CD4-positive, alpha-beta T cell treated with Interleukin-6 for 4 hours (primary cell): ENCODE measurements around the gene ARHGAP5.
"Not testable (repeated sequence)": the region's sequence is repeated elsewhere in the genome, so short reads cannot be mapped to it uniquely, and the experiment has no call there.

Experiments
- DNase-seq: peaks from one replicate; pipeline ENCODE4 v3.0.0-alpha.2; 2020; ENCODE audit warnings: mixed read lengths

Gene ARHGAP5

DNA sequence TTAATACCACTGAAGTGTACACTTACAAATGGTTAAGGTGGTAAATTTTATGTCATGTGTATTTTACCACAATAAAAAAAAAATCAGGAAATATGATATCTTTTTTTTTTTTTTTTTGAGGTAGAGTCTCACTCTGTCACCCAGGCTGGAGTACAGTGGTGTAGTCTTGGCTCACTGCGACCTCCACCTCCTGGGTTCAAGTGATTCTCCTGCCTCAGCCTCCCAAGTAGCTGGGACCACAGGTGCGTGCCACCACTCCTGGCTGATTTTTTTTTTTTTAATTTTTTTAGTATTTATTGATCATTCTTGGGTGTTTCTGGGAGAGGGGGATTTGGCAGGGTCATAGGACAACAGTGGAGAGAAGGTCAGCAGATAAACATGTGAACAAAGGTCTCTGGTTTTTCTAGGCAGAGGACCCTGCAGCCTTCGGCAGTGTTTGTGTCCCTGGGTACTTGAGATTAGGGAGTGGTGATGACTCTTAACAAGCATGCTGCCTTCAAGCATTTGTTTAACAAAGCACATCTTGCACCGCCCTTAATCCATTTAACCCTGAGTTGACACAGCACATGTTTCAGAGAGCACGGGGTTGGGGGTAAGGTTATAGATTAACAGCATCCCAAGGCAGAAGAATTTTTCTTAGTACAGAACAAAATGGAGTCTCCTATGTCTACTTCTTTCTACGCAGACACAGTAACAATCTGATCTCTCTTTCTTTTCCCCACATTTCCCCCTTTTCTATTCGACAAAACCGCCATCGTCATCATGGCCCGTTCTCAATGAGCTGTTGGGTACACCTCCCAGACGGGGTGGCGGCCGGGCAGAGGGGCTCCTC lies 50.0 kb downstream of the ARHGAP5 start:
- DNase-seq = not testable (repeated sequence)

DNA sequence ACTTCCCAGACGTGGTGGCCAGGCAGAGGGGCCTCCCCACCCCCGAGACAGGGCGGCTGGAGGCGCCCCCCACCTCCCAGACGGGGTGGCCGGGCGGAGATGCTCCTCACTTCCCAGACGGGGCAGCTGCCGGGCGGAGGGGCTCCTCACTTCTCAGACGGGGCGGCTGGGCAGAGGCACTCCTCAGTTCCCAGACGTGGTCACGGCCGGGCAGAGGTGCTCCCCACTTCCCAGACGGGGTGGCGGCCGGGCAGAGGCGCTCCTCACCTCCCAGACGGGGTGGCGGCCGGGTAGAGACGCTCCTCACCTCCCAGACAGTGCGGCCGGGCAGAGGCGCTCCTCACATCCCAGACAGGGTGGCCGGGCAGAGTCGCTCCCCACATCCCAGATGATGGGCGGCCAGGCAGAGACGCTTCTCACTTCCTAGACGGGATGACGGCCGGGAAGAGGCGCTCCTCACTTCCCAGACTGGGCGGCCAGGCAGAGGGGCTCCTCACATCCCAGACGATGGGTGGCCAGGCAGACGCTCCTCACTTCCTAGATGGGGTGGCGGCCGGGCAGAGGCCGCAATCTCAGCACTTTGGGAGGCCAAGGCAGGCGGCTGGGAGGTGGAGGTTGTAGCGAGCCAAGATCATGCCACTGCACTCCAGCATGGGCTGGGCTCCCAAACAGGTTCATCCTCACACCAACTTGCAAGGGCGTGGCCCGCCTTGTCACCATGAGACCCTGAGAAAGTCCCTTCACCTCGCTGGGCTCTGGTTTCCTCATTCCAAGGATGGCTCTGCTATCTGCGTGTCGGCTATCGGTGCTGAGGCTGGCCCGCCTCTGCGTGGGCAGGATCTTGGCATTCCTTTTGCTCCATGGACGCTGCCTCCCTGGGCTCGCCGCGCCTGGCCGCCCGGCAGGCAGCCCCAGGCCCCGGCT lies 50.9 kb downstream of the ARHGAP5 start:
- DNase-seq = not testable (repeated sequence)

DNA sequence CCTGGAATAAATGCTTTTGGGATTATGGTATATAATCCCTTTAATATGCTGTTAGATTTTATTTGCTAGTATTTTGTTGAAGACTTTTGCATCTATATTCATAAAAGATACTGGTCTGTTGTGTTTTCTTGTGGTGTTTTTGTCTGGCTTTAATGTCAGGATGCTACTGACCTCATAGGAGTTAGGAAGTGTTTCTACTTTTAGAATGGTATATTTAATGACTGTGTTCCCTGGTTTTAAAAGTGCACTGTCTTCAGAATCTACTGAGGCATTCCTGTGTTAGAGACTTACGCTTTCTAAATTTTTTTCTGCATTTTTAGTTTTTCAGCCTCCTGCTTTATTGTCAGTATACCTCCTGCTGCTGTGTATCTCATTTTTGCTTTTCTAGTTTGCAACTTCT lies 51.6 kb downstream of the ARHGAP5 start:
- DNase-seq = no peak

DNA sequence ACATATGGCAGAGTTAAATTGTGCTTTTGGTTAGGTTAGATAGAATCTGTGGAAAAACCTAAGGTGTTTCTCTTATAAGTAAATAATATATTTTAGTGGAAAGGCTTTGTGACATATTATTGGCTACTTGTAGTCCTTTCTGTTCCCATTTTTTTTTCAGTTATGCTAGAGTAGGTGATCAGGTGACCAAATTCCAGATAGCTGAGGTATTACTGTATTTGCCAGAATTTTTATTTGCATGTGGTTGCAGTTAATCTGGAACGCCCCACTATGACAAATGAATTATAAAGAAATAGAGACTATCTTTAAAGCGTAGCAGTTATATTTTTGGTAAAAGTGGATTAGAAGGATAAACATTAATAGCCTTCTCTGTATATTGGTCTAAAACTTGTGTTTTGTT lies 52.0 kb downstream of the ARHGAP5 start:
- no peak for DNase-seq

DNA sequence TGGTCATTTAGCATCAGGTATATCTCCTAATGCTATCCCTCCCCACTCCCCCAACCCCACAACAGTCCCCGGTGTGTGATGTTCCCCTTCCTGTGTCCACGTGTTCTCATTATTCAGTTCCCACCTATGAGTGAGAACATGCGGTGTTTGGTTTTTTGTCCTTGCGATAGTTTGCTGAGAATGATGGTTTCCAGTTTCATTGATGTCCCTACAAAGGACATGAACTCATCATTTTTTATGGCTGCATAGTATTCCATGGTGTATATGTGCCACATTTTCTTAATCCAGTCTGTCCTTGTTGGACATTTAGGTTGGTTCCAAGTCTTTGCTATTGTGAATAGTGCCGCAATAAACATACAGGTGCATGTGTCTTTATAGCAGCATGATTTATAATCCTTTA lies 54.6 kb downstream of the ARHGAP5 start:
- not testable (repeated sequence) for DNase-seq

DNA sequence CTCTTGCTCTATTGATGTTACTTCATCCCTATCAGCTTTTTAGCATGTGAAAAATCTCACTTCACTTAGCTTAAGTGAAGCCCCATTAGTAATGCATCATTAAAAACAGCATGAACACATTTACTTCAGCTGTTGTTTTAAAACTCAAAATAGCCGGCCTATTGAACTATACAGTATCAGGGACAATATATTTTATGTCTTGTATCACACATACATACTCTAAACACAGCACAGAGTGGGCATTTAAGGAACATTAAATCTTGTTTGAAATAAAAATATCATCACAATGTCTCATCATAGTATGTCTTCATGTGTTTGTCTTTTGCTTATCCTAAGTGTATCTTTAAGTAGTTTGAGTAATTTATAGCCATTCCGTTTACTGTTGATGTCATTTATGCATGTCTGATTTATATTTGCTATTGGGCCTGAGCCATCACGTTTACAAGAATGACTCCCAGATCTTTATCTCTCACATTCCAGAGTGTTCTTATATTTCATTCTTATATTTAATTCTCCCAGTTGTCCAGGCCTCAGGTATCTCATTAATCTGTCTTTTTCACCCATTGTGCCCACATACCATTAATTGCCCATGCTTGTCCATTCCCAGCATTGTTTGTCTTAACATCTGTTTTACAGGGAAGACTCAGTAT lies 57.5 kb downstream of the ARHGAP5 start:
- no peak for DNase-seq

DNA sequence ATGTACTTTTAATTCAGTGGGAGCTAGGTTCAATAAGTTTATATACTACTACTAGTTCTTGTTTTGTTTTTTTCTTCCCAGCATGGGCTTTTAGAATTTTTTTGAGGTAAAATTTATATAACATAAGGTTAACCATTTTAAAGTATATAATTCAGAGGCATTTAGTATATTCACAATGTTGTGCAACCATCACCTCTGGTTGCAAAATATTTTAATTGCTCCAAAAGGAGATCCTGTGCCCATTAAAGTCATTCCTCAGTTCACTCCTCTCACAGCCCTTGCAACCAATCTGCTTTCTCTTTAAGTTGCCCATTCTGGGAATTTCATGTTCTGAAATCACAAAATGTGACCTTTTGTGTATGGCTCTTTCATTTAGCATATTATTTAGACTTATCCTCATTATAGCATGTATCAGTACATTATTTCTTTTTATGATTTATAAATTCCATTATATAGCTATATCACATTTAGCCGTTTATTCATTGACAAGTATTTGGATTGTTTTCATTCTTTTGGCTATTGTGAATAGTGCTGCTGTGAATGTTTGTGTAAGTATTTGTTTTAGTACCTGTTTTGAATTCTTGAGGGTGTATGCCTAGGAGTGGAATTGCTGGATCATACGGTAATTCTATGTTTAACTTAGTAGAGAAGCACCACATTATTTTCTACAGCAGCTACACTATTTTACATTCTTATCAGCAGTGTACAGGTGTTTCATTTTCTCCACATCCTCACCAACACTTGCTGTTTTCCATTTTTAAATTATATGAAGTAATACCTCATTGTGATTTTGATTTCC lies 59.1 kb downstream of the ARHGAP5 start:
- no peak for DNase-seq

DNA sequence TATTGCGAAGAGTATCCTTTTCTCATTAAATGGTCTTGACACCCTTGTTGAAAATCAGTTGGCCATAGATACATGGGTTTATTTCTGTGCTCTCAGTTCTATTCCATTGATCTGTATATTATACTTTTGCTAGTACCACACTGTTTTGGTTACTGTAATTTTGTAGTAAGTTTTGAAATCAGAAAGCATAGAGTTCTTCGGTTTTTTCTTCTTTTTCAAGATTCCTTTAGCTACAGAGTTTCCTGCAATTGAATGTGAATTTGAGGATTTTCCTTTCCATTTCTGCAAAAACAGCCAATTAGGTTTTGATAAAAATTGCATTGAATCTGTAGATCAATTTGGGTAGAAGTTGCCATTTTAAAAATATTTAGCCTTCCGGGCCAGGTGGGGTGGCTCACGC lies 60.2 kb downstream of the ARHGAP5 start:
- DNase-seq = no peak

DNA sequence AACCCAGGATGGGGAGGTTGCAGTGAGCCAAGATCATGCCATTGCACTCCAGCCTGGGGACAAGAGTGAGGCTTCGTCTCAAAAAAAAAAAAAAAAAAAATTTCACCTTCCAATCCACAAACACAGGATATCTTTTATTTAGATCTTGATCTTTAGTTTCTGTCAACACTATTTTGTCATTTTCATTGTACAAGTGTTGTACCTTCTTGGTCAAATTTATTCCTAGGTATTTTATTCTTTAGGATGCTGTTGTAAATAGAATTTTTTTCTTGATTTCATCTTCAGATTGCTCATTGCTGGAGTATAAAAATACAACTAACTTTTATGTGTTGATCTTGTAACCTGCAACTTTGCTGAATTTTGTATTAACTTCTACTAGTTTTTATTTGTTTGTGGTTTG lies 60.8 kb downstream of the ARHGAP5 start:
- DNase-seq = no peak

DNA sequence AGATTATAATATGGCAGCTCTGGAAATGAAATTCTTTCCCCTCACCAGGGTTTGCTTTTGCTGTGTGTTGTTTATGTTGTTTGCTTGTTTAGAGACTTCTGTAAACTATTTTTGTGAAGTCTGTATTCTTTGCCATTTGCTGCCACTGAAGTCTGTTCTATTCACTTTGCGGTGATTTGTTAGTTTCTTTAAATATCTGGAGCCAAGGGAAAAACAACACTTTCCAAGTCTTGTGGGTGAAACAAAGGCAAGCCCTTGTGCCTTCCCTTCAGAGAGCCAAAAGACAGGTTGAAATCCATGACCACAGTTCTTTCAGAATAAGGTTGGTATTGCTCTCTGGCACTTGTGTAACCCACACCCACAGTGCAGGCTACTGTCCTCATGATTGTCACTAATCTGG lies 65.2 kb downstream of the ARHGAP5 start:
- DNase-seq = no peak

DNA sequence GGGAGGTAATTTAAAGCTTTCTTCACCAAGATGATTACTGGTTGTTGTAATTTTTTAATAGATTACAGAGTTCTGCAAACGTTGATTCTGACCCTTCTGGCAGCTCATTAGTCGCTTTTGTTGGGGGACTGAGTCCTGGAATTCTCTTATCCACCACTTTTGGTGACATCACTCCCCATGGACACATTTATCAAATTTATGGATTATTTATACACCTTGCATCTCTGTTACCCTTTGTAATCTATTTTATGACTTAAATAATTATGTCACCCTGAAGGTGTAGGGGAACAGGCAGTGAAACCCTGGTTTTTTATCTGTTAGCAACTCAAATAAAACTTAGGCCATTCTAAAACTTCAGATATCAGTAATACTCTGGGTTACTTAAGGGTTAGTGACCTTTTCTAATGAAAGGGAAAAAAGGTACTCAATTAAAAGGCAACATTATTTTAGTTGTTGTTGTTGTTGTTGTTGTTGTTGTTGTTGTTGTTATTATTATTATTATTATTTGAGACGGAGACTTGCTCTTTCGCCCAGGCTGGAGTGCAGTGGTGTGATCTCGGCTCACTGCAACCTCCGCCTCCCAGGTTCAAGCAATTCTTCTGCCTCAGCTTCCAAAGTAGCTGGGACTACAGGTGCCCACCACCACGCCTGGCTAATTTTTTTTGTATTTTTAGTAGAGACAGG lies 65.8 kb downstream of the ARHGAP5 start:
- no peak for DNase-seq

DNA sequence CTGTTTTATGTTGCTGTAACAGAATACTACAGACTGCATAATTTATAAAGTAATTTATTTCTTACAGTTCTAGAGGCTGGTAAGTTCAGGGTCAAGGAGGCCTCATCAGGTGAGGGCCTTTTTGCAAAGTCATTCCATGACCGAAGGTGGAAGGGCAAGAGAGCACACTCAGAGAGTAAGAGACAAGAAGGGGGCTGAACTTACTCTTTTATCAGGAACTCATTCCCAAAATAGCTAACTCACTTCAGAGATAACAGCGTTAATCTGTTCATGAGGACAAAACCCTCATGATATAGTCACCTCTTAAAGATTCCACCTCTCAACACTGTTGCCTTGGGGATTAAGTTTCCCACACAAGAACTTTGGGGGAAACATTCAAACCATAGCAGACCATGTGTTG lies 73.3 kb downstream of the ARHGAP5 start:
- no peak for DNase-seq

DNA sequence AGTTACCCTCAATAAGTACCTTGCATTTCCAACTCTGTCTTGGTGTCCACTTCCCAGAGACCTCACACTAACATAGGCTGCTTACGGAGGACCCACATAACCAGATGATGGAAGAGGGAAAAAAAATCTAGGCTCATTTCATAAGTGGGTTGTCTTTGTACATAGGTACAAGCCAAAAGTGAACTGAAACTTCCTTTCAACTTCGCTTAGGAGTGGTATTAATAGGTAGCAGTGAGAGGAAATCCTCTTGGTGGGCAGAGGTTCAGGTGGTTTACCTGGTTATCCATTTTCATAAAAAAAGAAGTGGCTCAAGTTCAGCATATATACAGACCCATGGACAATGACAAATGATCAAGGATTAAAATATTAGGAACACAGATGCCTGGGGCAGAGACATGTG lies 88.9 kb downstream of the ARHGAP5 start:
- DNase-seq = no peak

DNA sequence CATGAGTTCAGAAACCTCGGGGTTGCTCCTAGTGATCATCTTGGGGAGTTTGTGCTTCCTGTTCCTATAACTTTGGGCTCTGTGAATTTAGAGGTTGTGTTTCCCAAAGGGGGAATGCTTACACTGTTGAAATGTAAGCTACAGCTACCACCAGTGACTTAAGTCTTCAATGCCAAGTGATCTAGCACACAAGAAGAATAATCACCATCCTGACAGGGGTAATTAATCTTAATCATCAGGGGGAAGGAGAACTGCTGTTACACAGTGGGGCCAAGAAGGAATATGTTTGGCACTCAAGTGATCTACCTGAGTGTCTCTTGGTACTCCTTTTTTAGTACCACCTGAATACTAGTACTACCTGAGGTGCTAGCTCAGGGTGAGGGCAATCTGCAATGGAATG lies 89.8 kb downstream of the ARHGAP5 start:
- no peak for DNase-seq

DNA sequence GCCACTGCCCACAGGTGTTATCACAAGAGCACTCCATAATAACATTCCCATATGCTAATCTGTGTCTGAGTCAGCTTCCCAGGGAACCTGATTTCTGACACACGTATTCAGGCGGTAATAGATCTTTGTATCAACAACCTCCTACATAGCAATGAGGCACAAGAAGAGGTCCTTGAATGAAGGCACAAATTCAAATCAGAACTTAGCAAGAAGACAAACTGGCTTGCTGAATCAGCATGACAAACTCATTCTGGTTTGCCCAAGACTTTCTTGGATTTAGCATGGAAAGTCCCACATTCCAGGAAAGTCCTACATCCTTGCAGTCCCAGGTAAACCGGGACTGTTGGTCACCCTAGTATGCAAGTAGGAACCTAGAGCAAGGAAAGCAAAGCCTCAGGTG lies 90.8 kb downstream of the ARHGAP5 start:
- DNase-seq = no peak

DNA sequence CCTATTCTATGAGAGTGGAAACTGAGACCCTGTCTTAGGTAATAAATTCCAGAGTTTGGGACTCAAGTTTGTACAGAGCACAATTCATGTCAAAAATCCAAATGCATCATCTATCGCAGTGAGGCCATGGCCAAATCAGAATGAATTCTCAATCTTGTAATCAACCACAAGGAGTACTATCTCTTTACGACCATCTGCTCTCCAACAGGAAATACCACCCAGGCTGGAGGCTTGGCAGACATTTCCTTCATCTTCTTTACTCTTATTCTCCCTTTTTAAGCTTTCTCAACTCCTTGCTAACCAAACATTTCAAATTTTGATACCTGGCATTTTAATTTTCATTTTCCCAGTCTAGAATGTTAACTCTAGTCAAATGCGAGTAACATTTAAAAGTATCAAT lies 92.1 kb downstream of the ARHGAP5 start:
- no peak for DNase-seq

DNA sequence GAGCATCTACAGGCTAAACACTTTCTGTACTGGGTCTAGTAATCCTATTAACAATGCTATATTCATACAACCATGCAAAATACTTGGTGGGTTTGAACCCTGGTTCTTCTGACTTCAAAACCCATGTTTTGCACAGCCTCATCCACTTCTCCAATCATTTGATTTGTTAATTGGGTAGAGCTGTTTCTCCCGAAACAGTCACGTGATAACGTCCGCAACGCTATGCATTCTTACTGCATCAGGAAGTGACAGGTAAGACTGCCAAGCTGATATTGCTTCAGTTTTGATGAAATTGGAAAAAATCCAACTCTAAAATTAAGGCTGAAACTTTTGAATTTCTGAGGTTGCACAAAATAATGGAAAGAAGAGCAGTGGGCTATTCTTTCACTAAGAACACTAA lies 94.4 kb downstream of the ARHGAP5 start:
- no peak for DNase-seq

DNA sequence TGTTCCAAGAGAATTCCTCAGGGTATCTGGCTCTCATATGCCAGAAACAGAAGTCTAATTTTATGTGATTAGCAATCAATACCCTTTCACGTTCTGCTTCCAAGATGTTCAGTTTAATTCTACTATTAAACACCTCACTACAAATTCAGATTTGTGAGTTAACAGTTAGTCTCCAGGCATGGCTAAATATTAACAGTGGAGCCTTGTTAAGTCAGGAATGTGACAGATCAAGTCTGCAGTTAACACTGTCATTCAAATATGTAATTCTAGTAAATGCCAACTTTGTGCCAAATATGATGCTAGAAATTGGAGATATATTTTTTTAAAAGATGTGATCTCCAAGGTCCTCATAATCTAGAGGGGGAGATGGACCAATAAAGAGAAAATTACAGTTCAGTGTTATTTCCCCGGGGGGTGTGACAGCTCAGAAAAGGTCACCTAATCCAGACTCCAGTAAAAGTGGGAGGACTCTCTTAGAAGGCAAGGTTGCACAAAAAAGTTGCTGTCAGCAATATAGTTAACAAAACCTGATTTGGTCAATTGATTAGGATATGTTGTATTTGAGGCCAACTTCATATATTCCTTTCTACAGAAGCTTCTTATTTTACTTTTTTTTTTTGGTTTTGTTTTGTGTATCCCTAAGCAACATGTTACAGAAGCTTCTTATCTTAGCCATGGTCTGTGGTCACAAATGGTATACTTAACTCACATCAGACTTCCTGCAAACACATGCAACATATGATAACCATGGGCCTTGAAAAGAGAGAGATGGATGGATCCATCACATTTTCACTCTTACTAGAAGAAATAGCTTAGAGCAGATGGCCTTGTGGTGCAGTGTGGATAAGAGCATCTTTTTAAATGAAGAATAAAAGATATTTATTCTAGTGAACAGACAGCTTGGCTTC lies 106.3 kb downstream of the ARHGAP5 start:
- no peak for DNase-seq

DNA sequence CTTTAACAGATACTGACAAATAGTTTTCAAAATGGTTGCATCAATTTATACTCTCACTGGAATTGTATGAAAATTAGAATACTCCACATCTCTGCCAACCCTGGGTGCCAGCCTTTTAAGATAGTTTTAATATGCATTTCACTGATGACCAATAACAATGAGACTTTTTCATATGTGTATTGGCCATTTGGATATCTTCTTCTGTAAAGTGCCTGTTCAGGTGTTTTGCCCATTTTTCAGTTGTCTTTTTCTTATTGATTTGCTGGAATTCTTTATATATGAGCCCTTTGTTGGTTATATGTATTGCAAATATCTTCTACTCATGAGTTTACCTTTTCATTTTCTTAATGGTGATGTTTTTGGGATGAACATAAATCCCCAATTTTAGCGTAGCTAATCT lies 108.0 kb downstream of the ARHGAP5 start:
- DNase-seq = no peak

DNA sequence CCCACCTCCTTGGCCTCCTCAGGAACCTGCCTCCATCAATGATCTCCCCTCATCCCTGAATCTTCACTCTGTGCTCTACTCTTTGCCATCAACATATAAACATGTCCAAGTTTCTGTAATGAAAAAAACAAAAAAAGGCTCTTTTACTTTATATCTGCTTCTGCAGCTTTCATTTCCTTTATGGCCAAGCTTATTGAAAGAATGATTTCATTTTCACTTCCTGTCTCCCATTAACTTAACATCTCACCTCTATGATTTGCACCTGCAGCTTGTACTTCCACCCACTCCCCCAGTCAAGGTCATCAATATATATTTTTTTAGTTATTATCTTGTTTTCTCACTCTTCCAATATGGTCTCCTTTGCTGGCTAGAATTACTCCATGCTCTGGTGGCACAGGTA lies 109.1 kb downstream of the ARHGAP5 start:
- no peak for DNase-seq

DNA sequence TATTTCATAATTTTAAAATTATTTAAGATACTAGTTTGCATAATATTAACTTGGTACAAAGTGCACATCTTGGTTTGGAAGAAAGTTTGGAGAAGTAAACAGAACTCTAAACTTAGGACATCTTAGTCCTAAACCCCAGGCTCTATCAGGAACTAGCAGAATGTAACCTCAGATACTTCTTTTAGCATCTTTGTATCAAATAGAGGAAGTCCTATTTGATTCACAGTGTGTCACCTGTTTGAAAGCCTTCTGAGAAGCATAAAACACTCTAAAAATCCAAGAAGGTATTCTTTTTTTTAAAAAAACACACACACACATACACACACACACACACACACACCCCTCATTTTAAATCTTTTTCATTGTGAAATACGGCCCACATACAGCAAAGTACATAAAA lies 112.7 kb downstream of the ARHGAP5 start:
- DNase-seq = no peak
